ENCODE data around the gene TMEM59L. TPM values are rescaled to one million over a fixed set of nuclear protein-coding genes. Genes with fewer than 3 reads are reported as not detected.

The TMEM59L gene
- total RNA-seq, 1 donor from 2014 or later: 0.11 TPM

DNA sequence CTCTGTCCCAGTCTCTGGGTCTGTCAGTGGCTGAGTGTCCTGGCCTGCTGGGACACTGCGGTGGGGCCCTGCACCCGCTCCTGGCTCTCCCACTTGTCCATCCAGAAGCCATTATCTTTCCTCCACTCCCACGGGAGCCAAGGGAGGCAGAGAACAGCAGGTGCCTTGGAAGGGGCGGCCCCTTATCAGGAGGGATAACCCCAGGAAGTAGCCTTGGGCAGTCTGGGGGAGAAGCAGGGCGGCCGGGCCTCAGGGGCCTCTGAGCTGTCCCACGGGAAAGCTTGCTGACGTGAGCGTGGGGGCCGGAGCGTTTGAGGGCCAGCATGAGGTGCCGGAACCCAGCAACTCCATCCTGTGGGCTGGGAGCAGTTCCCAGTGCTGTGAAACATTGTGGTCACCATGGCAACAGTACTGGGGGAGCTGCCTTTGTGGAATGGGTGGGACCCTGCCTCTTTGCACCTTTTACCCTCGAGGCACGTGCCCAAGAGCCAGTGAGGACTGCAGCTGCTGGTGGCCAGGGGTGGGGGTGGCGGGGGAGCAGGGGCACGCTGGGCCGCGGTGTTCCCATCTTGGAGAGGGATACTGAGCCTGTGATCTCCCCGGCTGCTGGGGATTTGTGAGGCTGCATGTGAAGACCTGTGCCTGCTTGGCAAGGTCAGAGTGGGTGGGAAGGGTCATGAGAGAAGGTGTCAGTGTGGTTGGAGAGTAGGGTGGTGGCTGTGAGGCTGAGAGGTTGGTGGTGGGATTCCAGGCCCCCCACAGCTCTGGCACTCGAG lies 45.1 kb downstream of the TMEM59L start:
- Histone ChIP-seq H3K27me3 (no peaks in the 10 kb centered on the region), H3K9ac (peak overlapping the region; percentile 29), H3K36me3 (no peaks in the 10 kb centered on the region), H4K20me1 (ENCODE audit: low read depth) (peaks cover 78% of the 10 kb centered on the region), H3K4me3 (no peak overlapping the region), H2AFZ (replicated peaks) (no peak overlapping the region), H3F3A (ENCODE audit: low read depth) (no peaks in the 10 kb centered on the region), H3K79me2 (ENCODE audit: low read depth) (no peaks in the 10 kb centered on the region), H3K27ac (no peak overlapping the region), H3K9me3 (ENCODE audit: low read depth) (no peaks in the 10 kb centered on the region), H3K4me1 (peaks cover 11% of the 10 kb centered on the region), H3K4me2 (peak overlapping the region; percentile 8)
- peak; percentile 74 for DNase-seq (ENCODE audit: low spot score)
- Mint-ChIP-seq H3K36me3 (peaks cover 7% of the 10 kb centered on the region), H3K9me3 (no peaks in the 10 kb centered on the region), H3K4me3 (no peak overlapping the region), H3K4me1 (peaks cover 45% of the 10 kb centered on the region), H3K27ac (no peak overlapping the region), H3K27me3 (ENCODE audit: insufficient read depth, low read depth) (peaks cover 2% of the 10 kb centered on the region)
- TF ChIP-seq EZH2phosphoT487 (IDR thresholded peaks at IDR 0.05): no peak
- TF ChIP-seq, protein P1, sequence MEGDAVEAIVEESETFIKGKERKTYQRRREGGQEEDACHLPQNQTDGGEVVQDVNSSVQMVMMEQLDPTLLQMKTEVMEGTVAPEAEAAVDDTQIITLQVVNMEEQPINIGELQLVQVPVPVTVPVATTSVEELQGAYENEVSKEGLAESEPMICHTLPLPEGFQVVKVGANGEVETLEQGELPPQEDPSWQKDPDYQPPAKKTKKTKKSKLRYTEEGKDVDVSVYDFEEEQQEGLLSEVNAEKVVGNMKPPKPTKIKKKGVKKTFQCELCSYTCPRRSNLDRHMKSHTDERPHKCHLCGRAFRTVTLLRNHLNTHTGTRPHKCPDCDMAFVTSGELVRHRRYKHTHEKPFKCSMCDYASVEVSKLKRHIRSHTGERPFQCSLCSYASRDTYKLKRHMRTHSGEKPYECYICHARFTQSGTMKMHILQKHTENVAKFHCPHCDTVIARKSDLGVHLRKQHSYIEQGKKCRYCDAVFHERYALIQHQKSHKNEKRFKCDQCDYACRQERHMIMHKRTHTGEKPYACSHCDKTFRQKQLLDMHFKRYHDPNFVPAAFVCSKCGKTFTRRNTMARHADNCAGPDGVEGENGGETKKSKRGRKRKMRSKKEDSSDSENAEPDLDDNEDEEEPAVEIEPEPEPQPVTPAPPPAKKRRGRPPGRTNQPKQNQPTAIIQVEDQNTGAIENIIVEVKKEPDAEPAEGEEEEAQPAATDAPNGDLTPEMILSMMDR (IDR thresholded peaks at IDR 0.05): no peak
- no peak for TF ChIP-seq EZH2 (IDR thresholded peaks at IDR 0.05)

DNA sequence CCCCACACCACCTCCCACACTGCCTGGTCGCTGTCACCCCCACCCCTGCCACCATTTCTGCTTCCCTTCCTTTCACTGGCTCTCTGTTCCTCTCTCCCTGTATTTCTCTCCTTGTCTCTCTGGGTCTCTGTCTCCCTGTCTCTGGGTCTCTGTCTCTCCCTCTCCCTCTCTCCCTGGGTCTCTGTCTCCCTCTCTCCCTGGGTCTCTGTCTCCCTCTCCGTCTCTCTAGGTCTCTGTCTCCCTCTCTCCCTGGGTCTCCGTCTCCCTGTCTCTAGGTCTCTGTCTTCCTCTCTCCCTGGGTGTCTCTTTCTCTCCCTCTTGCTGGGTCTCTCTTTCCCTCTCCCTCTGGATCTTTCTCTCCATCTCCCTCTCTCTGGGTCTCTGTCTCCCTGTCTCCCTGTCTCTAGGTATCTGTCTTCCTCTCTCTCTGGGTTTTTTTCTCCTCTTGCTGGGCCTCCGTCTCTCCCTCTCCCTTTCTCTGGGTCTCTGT lies 45.7 kb downstream of the TMEM59L start:
- Mint-ChIP-seq H3K27me3 (ENCODE audit: insufficient read depth, low read depth) (peaks cover 2% of the 10 kb centered on the region), H3K4me3 (no peak overlapping the region), H3K36me3 (peaks cover 7% of the 10 kb centered on the region), H3K9me3 (no peaks in the 10 kb centered on the region), H3K4me1 (peaks cover 49% of the 10 kb centered on the region), H3K27ac (no peak overlapping the region)
- Histone ChIP-seq H4K20me1 (ENCODE audit: low read depth) (peaks cover 81% of the 10 kb centered on the region), H3F3A (ENCODE audit: low read depth) (no peaks in the 10 kb centered on the region), H3K4me2 (no peak overlapping the region), H3K4me1 (peaks cover 16% of the 10 kb centered on the region), H3K27ac (no peak overlapping the region), H3K9ac (no peak overlapping the region), H3K27me3 (no peaks in the 10 kb centered on the region), H3K79me2 (ENCODE audit: low read depth) (no peaks in the 10 kb centered on the region), H2AFZ (replicated peaks) (no peak overlapping the region), H3K4me3 (no peak overlapping the region), H3K9me3 (ENCODE audit: low read depth) (no peaks in the 10 kb centered on the region), H3K36me3 (no peaks in the 10 kb centered on the region)
- no peak for DNase-seq (ENCODE audit: low spot score)
- TF ChIP-seq EZH2phosphoT487 (IDR thresholded peaks at IDR 0.05) (no peak), EZH2 (IDR thresholded peaks at IDR 0.05) (no peak)
- TF ChIP-seq, protein P1 (IDR thresholded peaks at IDR 0.05): no peak

DNA sequence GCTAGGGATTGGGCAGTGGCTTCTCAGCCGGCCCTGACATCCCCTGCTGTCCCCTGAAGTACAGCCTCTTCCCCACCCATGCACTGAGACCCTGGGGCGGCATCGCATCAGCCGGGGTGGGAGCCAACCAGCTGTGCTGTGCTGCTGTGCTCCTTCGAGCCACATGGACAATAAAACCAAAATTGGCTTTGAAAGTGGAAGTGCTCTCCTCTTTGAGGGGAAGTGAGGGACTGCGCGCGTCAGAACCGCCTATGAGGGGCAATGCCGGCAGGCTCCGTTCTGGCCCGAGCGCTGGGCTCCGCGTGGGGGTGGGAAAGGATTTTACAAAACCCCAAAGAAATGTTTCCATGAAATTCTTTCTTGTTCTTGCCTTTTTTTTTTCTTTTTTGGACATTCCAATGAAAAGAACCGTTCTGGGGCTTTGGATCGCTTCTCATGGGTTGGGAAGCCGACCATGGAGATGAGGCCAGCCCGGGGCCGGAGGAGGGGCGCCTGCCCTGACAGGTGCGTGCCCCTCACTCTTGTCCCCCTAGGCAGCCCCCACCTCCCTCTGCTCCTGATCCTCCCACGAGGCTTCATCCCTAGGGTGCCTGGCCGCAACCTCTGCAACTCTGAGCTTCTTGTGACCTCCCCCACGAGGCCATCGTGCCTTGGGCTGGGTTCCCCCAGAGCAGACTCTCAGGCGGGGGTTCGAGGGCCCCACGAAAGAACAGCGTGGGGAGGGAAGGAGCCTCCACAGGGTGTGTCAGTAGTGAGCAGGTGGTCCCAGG lies 46.8 kb downstream of the TMEM59L start:
- no peaks in the 10 kb centered on the region for H3K36me3 ChIP-seq
- DNase-seq (ENCODE audit: low spot score): no peak

More for the DNA sequence above, 46.8 kb downstream of the TMEM59L start:
- peaks cover 16% of the 10 kb centered on the region for H3K4me1 ChIP-seq
- H4K20me1 ChIP-seq (ENCODE audit: low read depth): peaks cover 83% of the 10 kb centered on the region
- Mint-ChIP-seq H3K4me3 (no peak overlapping the region), H3K27ac (no peak overlapping the region), H3K36me3 (peaks cover 4% of the 10 kb centered on the region), H3K27me3 (ENCODE audit: insufficient read depth, low read depth) (peaks cover 2% of the 10 kb centered on the region), H3K4me1 (peaks cover 49% of the 10 kb centered on the region), H3K9me3 (no peaks in the 10 kb centered on the region)
- H2AFZ ChIP-seq (replicated peaks): no peak overlapping the region
- H3K79me2 ChIP-seq (ENCODE audit: low read depth): no peaks in the 10 kb centered on the region
- no peak overlapping the region for H3K27ac ChIP-seq
- TF ChIP-seq EZH2 (IDR thresholded peaks at IDR 0.05) (no peak), EZH2phosphoT487 (IDR thresholded peaks at IDR 0.05) (no peak)
- TF ChIP-seq, protein P1 (IDR thresholded peaks at IDR 0.05): no peak
- H3F3A ChIP-seq (ENCODE audit: low read depth): no peaks in the 10 kb centered on the region
- no peak overlapping the region for H3K4me3 ChIP-seq
- no peak overlapping the region for H3K4me2 ChIP-seq
- H3K9me3 ChIP-seq (ENCODE audit: low read depth): no peaks in the 10 kb centered on the region
- H3K9ac ChIP-seq: no peak overlapping the region
- H3K27me3 ChIP-seq: no peaks in the 10 kb centered on the region

Measured in neural progenitor cell (in vitro differentiated cells).